Measurements from ENCODE around the gene IFT88.

The IFT88 gene, protein sequence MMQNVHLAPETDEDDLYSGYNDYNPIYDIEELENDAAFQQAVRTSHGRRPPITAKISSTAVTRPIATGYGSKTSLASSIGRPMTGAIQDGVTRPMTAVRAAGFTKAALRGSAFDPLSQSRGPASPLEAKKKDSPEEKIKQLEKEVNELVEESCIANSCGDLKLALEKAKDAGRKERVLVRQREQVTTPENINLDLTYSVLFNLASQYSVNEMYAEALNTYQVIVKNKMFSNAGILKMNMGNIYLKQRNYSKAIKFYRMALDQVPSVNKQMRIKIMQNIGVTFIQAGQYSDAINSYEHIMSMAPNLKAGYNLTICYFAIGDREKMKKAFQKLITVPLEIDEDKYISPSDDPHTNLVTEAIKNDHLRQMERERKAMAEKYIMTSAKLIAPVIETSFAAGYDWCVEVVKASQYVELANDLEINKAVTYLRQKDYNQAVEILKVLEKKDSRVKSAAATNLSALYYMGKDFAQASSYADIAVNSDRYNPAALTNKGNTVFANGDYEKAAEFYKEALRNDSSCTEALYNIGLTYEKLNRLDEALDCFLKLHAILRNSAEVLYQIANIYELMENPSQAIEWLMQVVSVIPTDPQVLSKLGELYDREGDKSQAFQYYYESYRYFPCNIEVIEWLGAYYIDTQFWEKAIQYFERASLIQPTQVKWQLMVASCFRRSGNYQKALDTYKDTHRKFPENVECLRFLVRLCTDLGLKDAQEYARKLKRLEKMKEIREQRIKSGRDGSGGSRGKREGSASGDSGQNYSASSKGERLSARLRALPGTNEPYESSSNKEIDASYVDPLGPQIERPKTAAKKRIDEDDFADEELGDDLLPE

DNA sequence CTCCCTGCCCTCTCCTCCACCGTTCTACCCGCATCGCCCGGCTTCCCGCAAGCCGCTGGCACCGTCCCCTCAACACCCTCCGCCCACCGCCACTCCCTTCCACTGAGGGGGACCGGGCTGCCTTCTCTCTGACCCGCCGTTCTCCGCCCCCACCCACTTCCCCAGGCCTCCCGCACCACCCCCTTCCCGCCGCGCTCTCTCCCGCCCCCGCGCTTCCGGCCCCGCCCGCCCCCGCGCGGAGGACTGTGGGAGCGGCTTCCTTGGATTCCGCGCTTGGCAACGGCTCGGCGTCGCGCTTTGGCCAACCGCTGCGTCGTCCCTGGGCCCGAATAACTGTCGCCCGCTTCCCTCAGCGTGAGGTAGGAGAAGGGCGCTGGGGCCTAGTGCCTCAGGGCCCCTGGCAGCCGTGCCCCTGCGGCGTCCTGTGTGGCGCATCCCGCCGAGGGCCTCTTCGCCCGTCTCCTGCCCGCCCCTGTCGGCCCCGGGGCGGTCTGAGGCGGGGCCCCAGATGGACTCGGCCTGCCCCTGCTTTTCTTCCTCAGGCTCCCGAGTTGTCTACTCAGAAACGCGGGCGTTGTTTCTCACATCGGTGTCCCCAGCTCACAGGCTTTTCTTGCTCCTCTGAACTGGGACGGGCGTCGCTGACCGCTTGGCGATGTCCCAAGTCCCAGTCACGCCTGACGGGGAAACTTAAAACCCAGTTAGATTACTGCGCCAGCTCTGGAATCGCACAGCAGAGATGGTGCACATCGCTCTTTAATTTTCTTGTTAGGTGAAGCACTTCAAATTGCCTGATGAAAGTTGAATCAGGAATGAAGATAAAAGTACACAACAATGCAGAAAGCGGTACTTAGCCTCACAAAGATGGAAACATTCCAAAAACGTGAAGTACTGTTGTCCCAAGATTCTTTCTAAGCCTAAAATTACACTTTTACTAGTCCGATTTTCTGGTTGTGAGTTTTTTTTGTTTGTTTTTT lies at the start of gene IFT88:
IFT88 (plus strand) TSS at position 260 of the 977 bp plus-strand sequence. CDS start 7,229 bp downstream, outside the sequence.
- peak; percentile 91 for DNase-seq (ENCODE audit: low spot score)

GRCh38 chr13:20518660-20519100 lies 48.3 kb upstream of the IFT88 start:
- DNase-seq (ENCODE audit: low spot score) = no peak

DNA sequence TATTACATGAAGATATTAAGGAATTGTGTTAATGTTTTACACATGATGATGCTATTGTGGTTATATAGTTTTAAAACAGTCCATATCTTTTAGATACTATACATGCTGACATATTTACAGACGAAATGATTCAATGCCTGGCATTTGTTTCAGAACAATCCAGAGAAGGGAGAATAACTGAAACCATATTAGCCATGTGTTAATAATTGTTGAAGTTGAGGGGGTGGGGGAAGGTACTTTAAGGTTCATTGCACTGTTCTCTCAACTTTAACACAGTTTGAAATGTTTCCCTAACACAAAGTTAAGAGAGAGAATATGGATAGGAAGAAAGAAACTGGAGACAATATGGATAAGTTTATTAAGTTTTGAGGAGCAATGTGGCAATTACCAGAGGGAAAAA lies 47.1 kb upstream of the IFT88 start:
- peak; percentile 59 for DNase-seq (ENCODE audit: low spot score)

- DNase-seq (ENCODE audit: low spot score) = peak; percentile 37
Observed at GRCh38 chr13:20521364-20522115, 45.4 kb upstream of the IFT88 start.

- DNase-seq (ENCODE audit: low spot score) = peak; percentile 39
Observed at GRCh38 chr13:20525144-20525600, 41.8 kb upstream of the IFT88 start.

- DNase-seq (ENCODE audit: low spot score) = peak; percentile 90
Observed at GRCh38 chr13:20525601-20526544, 41.1 kb upstream of the IFT88 start, which contains the start of gene CRYL1. Gene CRYL1 (minus strand): TSS chr13:20525857. CDS start chr13:20525794, 63 bp downstream.

DNA sequence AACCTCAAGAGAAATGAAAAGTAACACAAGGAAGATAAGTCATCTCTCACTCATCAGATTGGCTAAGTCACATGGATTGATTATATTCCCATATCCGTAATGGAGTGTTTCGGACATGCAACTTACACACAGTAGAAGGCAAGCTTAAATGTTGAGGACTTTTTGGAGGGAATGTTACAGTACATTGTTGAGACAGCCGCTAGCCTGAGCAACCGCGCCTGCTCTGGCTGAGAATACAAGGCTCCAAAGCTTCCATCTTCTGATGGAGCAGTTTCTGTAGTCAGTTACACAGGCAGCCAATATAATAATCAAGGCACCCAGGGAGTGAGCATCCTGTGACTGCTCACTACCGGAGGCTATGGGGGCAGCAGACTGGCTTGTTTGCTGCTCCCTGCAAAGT lies 40.3 kb upstream of the IFT88 start:
- peak; percentile 48 for DNase-seq (ENCODE audit: low spot score)

DNA sequence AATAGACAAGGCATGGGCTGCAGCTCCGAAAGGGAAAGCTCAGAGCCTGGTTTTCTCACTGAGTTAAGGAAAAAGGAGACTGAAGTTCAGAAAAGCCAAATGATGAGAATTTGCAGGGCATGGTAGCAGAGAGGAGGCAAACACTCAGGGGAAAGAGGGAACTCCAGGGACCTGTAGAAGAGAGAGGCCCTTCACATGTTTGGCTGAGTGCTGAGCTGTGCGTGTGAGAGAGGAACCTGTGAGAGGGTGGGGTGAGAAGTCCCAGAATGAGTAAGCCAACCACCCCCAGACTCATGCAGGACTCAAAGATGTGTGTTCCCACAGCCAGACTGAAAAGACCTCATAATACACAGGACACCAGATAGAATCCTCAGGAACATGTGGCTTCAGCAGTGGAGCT lies 38.5 kb upstream of the IFT88 start:
- no peak for DNase-seq (ENCODE audit: low spot score)

DNA sequence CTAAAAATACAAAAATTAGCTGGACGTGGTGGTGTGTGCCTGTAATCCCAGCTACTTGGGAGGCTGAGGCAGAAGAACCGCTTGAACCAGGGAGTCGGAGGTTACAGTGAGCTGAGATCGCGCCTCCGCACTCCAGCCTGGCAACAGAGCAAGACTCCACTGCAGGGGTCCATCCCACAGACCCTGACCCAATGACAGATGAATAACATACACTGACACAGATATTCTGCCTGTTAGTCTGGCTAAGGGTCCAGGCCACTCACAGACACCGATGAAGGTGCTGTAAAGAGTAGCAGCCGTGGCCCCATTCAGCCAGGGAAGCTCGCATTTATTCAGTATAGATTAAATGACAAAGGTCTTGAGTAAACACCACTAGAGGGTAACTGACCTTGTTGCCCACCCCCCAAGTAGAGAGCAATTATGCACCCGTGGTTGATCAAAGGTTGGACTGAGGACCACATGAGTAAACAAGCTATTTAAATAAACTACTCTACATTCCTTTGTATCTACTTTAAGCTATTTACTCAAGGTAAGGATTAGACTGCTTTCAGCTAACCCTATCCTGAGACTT lies 32.8 kb upstream of the IFT88 start:
- no peak for DNase-seq (ENCODE audit: low spot score)

DNA sequence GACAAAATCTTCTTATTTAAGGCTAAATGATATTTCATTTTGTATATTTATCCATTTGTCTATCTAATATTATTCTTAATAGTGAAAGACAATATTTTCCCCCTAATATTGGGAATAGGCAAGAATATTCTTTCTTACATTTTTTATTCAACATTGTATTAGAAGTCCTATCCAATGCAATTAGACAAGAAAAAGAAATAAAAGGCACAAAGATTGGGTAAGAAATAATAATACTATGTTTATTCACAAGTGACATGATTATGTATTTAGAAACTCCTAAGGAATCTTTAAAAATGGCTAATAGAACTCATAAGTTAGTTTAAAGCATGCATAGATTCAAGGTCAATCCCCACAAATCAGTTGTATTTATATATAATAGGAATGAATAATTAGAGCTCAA lies 30.0 kb upstream of the IFT88 start:
- DNase-seq (ENCODE audit: low spot score) = no peak

DNA sequence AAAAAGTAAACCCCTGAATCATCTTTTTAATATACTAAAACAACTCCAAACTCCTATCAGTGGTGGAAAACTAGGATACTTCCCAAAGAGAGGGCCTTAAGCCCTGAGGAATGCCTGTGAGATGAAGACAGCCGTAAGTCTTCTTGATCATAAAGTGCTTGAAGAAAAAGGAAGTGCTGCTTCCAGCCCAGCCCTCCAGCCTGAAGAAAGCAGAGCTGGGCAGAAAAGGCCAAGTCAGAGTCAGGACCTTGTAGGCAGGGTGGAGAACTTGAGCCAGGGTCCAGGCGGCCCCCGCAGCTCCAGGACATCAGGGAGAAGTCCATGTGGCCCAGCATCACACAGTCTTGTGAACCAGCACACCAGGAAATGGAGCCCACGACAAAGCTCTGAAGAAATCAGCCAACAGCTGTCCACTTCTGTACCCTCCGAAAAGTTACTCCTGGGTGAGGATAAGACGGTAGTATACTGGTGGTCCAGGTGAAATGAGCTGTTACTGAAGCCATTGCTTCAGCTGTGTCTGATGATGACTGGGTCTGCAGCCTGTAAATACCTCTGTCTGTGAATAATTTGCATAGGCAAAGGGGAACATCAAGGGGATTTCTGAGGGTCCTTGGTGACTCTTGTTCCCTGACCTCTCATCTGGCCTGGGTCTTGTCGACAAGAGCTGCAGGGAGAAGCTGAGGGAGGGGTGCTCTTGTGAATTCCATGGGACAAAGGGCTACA lies 22.6 kb upstream of the IFT88 start:
- DNase-seq (ENCODE audit: low spot score) = no peak

DNA sequence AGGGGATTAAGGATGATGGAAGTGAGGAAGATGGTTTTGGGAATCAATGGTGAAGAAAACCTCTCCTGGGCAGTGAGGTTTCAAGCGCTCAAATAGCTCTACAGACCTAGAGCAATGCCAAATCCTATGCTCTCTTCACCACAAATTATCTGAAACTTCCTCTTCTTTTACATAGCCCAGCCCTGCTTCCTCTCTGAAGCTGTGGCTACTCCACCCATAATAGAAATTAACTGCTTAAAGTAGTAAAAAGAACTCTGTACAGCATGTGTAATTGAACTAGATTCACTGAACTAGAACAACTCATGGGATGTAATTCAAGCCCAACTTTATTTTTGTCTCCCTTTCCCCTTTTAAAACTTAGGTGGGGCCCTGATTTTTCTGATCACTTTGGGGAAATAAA lies 20.4 kb upstream of the IFT88 start:
- no peak for DNase-seq (ENCODE audit: low spot score)

GRCh38 chr13:20547479-20547908 lies 19.5 kb upstream of the IFT88 start:
- peak; percentile 86 for DNase-seq (ENCODE audit: low spot score)

DNA sequence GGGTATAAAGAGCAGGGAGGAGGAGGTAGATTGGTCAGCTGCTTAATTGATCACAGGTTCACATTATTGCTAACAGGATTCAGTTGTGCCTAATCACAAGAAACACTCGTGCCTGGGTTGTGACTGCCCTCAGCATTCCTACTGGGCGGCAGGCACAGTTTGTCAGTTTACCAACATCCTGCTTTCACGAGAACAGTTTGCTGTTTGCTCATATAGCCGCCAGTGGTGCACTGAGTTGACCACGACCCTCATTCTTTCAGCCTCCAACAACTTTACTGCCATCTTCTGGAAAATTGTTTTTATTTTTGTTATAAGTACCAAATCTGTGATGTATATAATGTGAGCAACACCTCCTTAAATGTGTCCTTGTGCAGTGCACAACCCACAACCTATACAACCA lies 16.2 kb upstream of the IFT88 start:
- DNase-seq (ENCODE audit: low spot score) = no peak

GRCh38 chr13:20553311-20553710 lies 13.6 kb upstream of the IFT88 start:
- no peak for DNase-seq (ENCODE audit: low spot score)

DNA sequence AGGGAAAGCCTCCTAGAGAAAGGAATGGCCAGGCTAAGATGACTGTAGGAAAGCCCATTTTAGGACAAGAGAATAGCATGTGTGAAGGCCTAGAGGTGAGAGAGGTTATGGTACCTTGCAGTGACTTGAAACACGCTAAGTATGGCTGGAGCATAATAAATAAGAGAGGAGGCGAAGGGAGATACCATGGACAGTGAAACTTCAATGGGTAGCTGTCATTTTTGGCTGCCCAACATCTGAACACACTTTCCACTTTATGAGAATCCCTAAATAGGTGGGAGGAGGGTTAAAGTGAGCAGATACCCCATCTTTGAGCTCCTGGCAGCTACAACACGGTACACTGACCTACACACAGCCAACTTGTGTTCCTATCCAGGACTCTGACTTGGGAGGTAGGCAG lies 8.0 kb upstream of the IFT88 start:
- no peak for DNase-seq (ENCODE audit: low spot score)

- peak; percentile 62 for DNase-seq (ENCODE audit: low spot score)
Observed at GRCh38 chr13:20559659-20560356, 7.1 kb upstream of the IFT88 start.

DNA sequence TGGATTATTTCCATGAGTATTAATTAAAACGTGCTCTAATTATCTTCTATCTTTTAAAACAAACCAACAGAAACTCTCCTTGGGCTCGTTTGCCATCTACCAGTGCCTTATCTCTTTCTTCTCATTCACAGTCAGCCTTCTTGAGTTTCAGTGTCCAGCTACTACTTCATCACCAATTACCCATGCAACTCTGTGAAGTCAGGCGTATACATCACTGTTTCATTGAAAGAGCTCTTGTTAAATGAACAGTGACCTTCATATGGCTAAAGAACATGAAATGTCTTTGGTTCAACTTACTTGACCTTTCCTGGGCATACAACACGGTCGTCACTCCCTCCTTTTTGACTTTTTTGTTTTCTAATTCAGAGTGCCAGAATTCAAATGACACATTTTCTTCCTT lies 5.2 kb upstream of the IFT88 start:
- DNase-seq (ENCODE audit: low spot score) = peak; percentile 39
